PC-9 (cell line): Measurements from ENCODE around the gene GALNT13.

Experiments
- CTCF ChIP-seq: fragments of 200-600 bp; sonication (generic); conservative IDR thresholded peaks from 2 replicates; pipeline ENCODE4 v1.6.1; 2017; ENCODE audit warnings: mixed run types, antibody characterized with exemption, mild to moderate bottlenecking, moderate library complexity
- EZH2 ChIP-seq: fragments of 200-600 bp; sonication (generic); IDR thresholded peaks from 2 replicates; pipeline ENCODE4 v1.8.0; 2017; ENCODE audit warnings: antibody characterized with exemption, low read depth

GRCh38 chr2:154338352-154338967 lies 466.7 kb downstream of the GALNT13 start:
- no peak for TF ChIP-seq CTCF
- no peak for TF ChIP-seq EZH2
